HG02970 (cell line): ENCODE data around the gene MLH3.

Experiments used
- ATAC-seq: cut with Tn5 transposase; IDR thresholded peaks from one replicate; pipeline ENCODE4 v1.9.1; 2021; ENCODE audit warnings: mild to moderate bottlenecking, moderate library complexity, moderate number of reproducible peaks; ENCODE audit not compliant: unreplicated experiment, low FRiP score

MLH3 gene

DNA sequence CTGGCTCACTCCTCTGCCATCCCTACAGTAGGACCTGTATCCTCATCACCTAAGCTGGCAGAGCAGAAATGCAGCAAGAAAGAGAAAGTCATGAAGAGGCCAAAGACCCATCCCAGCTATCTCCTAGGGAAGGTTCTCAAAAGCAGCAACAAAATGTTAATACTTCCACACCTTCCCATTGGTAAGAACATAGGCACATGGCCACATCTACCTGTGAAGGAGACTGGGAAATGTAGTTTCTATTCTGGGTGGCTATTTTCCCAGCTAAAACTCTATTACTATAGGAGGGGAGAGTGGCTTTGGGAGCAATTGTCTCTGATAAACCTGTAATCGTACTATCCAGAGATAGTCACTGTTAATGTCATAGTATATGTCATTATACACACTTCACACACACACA lies 62.3 kb downstream of the MLH3 start:
- no peak for ATAC-seq

DNA sequence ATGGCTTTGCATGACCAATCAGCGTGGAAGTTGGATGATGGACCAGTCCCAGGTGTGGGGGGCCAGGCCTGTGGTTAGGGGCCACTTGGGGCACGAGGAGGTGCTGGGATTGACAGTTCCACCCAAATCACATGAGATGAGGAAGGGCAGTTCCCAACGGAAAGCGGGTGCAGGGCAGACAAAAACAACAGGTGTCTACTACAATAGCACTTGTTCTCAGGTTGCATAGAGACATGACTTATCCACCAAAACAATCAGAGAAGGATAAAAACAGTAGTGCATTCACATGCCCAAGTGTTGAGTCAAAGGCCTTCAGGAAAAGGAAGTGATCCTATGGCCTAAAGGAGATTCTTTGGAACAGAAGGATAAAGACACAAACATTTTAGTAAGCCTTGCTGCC lies 63.1 kb downstream of the MLH3 start:
- ATAC-seq, result no peak

DNA sequence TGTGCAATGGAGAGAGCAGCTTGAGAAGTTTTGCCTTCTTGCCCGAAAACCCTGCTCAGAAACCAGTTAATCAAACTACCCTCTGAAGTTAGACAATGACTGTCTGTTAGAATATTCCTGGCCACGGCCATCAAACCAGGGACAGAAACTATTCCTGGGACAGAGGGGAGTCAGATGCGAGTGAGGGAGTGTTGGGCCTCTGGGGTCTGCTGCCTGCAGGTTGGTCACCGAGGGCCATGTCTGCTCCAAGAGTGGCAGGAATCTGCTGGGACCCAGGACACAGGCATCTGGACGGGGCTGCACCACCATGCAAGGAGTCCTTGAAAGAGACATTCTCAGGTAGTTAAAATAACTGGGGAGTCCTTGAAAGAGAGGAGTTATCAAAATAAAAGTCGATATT lies 65.5 kb downstream of the MLH3 start:
- no peak for ATAC-seq

DNA sequence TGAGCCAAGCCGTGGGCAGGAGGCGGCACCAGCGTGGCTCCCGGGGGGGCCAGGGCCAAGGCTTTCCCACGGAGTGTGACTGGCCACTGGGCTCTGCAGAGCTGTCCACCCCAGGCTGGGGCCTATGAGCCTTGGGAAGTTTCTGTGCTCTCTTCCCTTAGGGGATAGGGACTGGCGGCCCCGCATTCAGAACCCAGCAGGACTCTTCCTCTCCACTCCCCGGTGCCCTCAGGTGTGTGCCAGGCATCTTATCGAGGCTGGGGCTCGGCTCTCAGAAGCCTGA lies 66.3 kb downstream of the MLH3 start:
- ATAC-seq, result no peak

DNA sequence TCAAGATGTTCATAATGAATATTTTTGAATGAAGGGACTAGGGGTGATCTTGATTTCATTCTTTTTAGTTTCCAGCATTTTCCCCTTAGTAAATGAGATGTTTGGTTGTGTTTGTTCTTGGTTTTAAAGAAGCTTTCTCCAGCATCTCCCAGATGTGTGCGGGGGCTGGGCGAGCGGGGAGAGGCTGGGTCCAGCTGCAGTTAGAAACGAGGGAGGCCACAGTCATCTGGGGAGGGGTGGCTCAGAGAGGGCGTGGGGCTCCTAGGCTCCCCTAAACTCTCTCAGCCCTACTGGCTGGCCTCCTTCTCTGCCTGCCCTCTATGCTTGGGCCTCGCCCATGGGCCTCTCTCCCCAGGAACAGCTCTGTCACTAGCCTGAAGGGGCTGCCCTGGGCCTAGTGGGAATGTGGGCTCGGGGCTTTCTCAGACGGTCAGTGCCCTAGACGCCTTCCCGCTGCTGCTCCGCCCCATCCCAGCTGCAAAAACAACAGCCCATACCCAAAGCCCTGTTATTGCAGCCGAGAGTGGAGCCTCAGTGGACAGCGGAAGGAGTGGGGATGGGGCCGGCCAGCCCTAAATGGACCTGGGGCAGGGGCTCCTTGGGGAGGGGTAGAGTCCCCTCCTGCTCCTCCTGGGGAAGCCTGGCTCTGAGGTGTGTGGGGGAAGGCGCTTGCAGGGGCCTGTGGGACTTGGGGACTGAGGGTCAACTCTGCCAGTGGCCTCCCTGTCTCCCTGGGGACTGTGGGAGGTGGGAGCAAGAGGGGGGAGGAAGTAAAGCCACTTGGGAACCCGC lies 66.8 kb downstream of the MLH3 start:
- ATAC-seq, result no peak

DNA sequence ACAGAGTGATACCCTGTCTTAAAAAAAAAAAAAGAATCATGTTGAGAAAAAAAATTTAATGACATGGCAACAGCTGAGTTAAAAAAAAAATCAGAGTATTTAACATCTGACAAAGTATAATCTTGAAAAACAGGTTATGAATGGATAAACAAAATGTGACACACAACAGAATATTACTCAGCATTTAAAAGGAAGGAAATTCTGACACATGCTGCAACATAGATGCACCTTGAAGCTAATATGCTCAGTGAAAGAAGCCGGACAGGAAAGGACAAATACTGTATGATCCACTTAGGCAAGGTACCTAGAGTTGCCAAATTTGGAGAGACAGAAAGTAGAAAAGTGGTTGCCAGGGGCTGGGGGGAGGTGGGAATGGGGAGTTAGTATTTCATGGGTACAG lies 67.9 kb downstream of the MLH3 start:
- no peak for ATAC-seq

DNA sequence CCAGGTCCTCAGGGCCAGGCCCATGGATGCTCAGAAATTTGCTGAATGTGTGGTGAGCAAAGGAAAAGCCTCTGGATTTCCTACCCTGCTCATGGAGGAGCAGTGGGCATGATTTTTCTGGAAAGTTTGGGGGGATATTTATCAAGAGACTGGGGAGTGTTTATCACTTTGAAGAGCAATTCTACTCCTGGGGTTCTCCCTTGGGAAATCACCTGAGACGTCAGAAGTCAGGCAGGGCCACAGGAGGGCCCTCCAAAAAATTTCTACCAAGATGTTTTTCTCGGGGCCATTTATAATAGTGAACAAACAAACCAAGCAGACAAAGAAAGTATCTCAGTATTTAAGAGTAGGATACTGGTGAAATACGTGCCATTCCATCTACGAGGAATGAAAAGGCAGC lies 68.6 kb downstream of the MLH3 start:
- no peak for ATAC-seq

DNA sequence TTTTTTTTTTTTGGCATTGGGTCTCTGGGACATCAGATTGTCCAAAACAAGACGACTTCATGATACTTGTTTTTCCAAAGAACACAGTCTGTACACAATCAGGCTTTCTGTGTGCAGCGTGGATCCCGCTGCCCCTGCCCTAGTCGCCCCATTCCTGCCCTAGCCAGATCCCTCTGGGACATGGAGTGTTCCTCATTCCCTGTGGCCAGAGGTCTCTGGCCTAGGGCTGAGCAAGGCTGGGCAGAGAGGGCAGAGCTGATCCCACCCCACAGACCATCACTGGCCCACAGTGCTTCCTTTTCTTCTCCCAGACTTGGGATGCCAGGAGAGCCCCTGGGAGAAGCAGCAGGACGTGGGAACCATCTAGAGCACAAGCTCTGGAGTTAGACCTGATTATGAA lies 69.4 kb downstream of the MLH3 start:
- no peak for ATAC-seq

DNA sequence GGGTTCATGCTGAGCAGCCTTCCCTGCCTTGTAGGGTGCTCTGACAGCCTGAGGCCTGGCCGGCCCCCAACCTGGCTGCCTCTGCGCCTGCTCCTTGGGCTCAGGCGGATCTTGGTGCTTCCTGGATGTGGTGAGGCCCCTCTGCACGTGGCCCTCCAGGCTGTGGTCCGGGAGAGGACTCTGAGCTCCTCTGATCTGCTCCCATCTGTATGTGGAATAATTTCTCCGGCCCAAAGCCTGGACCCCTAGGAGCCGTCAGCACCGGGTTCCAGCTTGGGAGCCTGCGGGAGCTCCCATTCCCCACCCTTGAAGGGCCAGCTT lies 69.8 kb downstream of the MLH3 start:
- no peak for ATAC-seq

DNA sequence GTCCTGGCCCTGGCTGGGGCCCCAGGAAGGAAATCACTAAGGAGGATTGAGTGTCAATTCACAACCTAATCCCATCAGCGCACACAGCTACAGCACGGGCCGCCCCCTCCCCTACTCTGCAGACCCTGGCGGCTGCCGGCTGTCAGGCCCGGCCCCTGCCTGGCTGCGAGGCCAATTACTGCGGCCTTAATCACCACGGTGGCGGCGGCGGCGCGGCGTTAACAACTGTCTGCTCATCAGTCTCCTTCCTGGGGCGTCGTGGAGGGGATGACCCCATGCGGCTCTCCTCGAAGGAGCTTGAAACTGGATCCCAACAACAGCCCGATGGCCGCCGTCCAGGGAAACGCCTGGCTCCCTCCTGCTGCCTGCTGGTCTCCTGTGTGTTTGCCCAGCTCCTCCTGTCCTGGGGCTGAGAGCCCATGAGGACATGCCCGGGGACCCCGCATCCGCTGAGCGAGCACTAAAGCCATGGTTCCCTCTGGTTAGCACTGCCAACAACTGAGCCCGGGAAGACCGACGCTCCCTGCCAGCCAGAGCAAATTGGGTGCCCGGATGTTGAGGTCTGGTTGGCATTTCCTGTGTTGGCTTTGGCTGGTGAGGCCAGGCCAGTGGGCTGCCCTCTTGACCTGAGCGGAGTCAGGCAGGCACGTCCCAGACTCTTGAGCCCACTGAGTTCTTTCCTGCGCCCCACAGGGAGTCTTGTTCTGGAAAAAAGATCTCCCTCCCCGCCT lies 70.4 kb downstream of the MLH3 start:
- no peak for ATAC-seq

DNA sequence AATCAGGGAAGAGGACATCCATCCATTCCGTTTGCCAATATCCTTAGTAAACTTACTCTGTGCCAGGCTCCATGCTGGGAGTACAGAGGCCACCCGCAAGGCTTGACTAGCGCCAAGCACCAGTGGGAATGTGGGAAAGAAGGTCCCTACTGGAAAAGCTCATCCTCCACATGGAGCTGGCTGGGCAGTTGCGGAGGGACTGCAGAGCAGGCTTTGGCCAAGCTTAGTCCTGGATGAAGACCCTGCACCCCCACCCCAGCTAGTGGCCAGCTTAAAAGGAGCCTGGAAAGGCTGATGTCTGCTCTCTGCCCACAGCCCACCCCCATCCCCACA lies 70.9 kb downstream of the MLH3 start:
- no peak for ATAC-seq

DNA sequence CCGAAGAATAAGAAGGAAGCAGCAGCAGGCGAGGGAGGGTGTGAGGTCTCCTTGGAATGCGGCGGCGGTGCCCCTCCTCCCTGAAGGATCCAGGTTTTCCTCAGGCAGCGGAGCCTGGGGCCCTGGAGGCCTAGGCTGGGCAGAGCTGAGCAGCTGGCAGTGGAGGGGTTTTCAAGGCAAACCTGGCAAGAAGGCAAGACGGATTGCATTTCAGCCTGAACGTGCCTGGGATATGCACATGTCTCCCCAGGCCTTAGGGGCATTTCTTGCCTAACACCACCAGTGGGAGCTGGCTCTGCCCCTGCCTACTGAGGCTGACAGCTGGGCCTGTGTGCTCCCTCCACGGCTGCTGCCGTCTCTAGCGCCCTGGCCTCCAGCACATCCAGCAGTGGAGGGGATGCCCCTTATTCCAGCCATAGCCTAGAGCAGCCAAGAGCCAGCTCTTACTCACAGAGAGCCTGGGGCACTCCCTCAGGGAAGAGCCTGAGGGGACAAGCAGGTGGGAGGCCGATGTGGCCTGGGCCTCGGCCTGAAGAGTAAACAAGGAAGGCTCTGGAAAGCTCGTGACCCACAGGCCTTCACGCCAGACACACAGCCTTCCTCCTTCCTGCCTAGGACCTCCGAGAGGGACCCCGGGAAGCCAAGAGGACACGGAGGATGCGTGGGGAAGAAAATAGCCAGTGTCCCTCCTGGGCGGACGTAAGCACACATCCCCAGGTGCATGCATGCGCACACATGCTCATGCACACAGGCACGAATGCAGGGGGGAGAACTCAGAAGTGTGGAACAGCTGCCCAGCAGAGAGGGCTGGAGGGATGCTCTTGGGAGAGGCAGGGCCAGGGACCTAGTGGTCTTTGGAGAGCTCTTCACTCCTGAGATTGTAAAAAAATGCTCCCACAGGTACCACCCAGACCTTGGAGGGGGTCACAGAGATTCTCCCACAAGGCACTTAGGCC lies 71.5 kb downstream of the MLH3 start:
- no peak for ATAC-seq

DNA sequence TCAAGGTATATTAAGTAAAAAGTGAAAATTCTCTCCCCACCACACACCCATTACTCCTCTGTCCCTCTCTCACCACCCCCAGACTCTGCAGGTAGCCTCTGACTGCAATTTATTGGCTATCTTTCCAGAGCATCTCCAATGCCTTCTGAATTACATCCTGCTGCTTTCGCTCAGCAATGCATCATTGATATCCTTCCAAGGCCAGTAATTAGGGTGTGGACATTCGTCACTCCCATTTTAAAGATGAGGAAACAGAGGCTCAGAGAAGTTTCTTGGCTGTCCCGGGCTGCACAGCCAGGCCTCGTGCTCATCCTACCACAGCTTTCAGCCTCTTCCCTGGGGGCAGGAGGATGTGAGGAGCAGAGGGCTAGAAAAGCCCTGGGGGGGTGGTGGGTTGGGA lies 72.2 kb downstream of the MLH3 start:
- no peak for ATAC-seq

DNA sequence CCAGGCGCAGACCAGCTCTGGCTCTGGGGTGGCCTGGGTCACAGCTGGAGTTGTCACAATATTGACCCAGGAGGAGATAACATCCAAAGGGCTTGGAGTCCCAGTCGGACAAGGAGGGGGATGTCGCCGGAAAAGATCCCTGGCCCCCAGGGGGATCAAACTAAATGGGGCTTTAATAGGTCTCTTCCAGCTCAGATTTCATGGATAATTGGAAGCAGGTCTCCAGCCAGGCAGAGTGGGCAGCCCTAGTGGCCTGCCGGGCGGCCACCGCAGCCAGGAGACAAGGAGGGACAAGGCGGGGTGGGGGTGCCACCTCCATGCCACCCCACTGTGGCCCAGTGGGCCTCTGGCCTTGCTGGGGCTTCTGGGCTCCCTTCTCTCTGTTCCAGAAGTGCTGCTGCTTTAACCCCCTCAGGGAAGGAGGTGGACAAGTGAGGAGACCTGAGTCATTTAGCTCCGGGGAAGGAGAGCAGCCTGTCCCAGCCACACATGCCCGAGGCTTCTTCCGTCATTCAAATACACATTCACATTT lies 72.8 kb downstream of the MLH3 start:
- no peak for ATAC-seq

DNA sequence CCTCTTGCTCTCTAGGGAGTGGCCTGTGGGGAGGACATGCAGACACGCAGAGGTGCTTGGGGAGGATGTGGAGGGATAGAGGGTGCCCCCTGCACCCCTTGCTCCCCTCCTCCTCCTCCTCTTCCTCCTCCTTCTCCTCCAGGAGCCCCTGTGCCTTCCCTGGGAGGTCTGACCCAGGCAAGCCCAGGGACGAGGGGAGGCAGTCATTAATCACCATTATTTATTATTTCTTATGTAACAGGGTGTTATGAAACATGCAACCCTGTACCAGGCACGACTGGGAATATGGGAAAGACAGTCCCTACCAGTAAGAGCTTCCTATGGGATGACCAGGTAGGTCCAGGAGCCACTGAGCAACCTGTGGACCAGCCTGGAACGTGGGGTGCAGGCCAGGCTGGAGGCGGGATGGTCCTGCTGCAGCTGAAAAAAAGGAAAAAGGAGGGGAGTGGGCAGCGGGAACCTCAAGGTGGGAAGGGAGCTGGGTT lies 73.3 kb downstream of the MLH3 start:
- no peak for ATAC-seq

DNA sequence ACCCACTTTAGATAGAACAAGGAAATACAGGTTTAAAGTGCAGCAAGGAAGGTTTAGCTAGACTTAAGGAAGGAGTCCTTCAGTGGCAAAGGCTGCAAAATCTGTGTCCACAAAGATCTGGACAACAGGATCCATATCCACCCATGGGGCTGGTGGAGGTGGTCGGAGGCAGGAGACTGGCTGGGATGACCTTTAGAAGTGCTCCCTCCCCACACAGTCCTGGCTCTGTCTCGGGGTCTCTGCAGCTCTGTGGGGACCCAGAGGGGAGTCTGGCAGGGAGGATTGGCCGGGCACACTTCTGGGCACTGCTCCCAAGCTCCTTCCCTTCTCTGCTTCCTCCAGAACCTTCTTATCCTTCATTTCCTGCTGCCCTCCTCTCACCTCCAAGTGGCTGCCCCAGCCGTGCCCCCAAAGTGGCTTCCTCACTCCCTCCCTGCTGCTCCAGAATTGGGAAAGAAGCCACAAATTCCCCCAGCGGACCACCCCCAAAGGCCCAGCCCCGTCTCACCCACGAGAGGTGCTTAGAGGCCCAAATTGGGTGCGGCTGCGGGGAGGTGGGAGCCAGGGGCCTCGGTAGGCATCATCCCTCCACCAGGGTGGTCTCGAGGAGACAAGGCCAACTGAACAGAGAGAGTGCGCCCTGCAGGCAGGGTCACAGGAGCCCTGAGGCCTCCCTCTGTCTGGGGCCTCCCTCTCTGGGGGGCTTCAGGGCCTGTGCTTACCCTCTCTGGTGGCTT lies 73.9 kb downstream of the MLH3 start:
- no peak for ATAC-seq

DNA sequence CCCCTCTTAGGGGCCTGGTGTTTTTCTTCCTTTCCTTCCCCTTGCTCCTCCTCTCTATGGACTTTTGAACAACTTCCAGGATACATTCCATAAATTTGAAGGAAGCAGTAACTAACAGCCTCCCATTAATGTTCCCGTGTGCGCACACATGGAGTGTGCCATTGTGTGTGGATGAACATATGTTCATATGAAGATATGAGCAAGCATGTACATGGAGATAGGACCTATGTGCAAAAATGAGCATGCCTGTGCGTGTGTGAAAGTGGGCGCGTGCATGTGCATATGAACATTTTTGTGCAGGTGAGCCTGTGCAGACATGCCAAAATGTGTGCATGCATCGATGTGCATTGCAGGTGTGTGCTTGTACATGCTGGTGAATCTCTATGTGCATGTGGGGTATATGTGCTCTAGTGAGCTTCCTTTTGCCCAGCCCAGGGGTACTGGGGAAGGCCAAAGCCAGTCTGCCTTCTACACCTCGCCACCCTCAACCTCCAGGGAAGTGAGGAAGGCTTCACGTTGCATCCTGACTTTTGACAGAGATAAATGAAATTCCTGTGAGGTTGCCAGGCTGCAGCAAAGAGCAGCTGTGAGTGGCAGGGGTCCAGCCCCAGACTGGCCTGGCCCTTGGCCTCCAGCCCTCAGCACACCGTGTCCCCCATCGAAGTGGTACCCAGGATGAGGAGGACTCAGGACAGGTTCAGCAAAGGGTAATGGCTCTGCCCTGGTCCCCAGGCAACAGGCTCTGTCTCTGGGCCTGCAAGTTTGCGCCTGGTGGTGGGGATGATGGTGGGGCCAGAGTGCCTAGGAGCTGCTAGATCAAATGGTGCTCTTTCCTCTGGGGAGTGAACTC lies 74.8 kb downstream of the MLH3 start:
- no peak for ATAC-seq

DNA sequence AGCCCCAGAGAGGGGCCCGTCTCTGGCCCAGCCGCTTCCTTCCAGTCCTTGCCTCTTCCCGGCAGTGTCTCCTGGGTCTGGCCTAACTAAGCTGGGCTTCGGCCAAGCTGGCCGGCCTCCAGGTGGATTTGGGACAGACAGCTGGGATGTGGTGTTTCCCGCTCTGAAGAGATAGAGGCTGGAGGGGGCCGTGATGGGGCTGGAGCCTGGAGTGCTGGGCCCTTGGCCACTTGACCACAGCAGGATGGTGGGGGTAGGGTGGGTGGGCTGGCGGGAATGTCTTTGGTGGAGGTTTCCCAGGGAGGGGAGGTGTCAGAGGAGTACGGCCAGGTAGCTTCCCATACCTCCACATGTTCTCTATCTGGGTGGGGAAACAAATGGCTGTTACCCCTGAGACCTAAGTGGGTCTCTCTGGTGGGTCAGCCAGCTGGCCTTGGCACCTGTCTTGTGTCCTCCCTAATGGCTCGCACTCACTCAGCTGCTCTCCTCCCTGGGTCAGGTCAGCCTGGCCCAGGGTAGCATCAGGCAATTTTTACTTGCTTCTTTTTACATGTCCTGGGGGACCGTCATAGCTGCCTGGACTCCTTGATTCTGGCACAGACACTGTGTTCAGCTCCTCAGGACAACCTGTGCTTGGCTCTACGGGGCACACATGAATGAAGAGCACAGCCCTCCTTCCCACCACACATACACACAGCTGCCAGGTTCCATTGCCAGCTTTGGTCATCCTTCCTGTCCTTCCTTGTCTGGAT lies 76.0 kb downstream of the MLH3 start:
- no peak for ATAC-seq
